Endodermal cell (in vitro differentiated cells): Measurements from ENCODE around the gene CKAP2L. TPM values are rescaled to one million over a fixed set of nuclear protein-coding genes. Genes with fewer than 3 reads are reported as not detected.

Experiments used
- DNase-seq: peaks from one replicate; pipeline ENCODE4 v3.0.0-alpha.2; 2017
- H3K27ac ChIP-seq: 2 replicates; pipeline ENCODE4 v1.5.1; 2013; ENCODE audit warnings: mild to moderate bottlenecking, low read depth, low read length, moderate library complexity
- H3K27me3 ChIP-seq: 2 replicates; pipeline ENCODE4 v1.6.1; 2013; ENCODE audit warnings: mild to moderate bottlenecking, low read length, moderate library complexity; ENCODE audit not compliant: insufficient read depth, control insufficient read depth, poor library complexity, severe bottlenecking
- H3K36me3 ChIP-seq: 2 replicates; pipeline ENCODE4 v1.7.0; 2013; ENCODE audit warnings: mild to moderate bottlenecking, low read length, moderate library complexity; ENCODE audit not compliant: control insufficient read depth, insufficient read depth
- H3K4me1 ChIP-seq: one replicate; pipeline ENCODE4 v1.7.0; 2013; ENCODE audit warnings: low read length; ENCODE audit not compliant: control insufficient read depth, insufficient read depth
- H3K4me3 ChIP-seq: 2 replicates; pipeline ENCODE4 v1.5.1; 2013; ENCODE audit warnings: mild to moderate bottlenecking, low read length, moderate library complexity
- H3K9ac ChIP-seq: 2 replicates; pipeline ENCODE4 v1.6.1; 2013; ENCODE audit warnings: mild to moderate bottlenecking, low read length, moderate library complexity; ENCODE audit not compliant: poor library complexity, severe bottlenecking; ENCODE audit errors: extremely low read depth
- H3K9me3 ChIP-seq: 2 replicates; pipeline ENCODE4 v1.6.1; 2013; ENCODE audit warnings: mild to moderate bottlenecking, low read length, moderate library complexity; ENCODE audit not compliant: control insufficient read depth
- H3K27ac Mint-ChIP-seq: 2 replicates; pipeline ENCODE4 v1.8.0; 2020; ENCODE audit warnings: mixed read lengths
- H3K27me3 Mint-ChIP-seq: 2 replicates; pipeline ENCODE4 v1.8.0; 2021; ENCODE audit warnings: mild to moderate bottlenecking, mixed read lengths; ENCODE audit not compliant: insufficient read depth
- H3K36me3 Mint-ChIP-seq: 2 replicates; pipeline ENCODE4 v1.8.0; 2020; ENCODE audit warnings: low read depth, mixed read lengths
- H3K4me1 Mint-ChIP-seq: 2 replicates; pipeline ENCODE4 v1.8.0; 2020; ENCODE audit warnings: mixed read lengths
- H3K4me3 Mint-ChIP-seq: 2 replicates; pipeline ENCODE4 v1.8.0; 2020; ENCODE audit warnings: mild to moderate bottlenecking, moderate library complexity, mixed read lengths
- H3K9me3 Mint-ChIP-seq: 2 replicates; pipeline ENCODE4 v1.8.0; 2020; ENCODE audit warnings: mild to moderate bottlenecking, mixed read lengths
- CTCF ChIP-seq: fragments of 200-600 bp; sonication (generic); conservative IDR thresholded peaks from 2 replicates; pipeline ENCODE4 v1.5.0; 2021; ENCODE audit warnings: antibody characterized with exemption, mild to moderate bottlenecking
- WGBS, 2 experiments: methylation state at CpG; one replicate each; pipeline versions ENCODE4 v1.1.5 to v1.1.7; 2013; ENCODE audit warnings: missing lambda C conversion rate in 2 of 2, mixed read lengths in 1 of 2; ENCODE audit not compliant: insufficient coverage in 1 of 2, insufficient read length in 1 of 2; 5-methylcytosine and 5-hydroxymethylcytosine counted together
- total RNA-seq, 2 donors: library from RNA; stranded (reverse); fragmentation: NEBNext Ultra II Directional in 1 of 2; extraction: Animal tissue kit (Norgen Biotek cat#: 25700) in 1 of 2; gene quantifications; 2 replicates in 1 of 2; 3 replicates in 1 of 2; pipeline ENCODE4 v1.2.1, GENCODE V29; 2021

The CKAP2L gene
- total RNA-seq, 2 donors from 2014 or later, result 20.1 to 30.3 TPM

- peak; percentile 93 for DNase-seq
- Mint-ChIP-seq H3K27ac (no peak overlapping the region), H3K9me3 (no peaks in the 10 kb centered on the region), H3K36me3 (peaks cover 34% of the 10 kb centered on the region), H3K27me3 (no peaks in the 10 kb centered on the region), H3K4me3 (no peak overlapping the region), H3K4me1 (peaks cover 8% of the 10 kb centered on the region)
- no peaks in the 10 kb centered on the region for H3K4me1 ChIP-seq
- no peaks in the 10 kb centered on the region for H3K9me3 ChIP-seq
- no peak overlapping the region for H3K27ac ChIP-seq
- H3K36me3 ChIP-seq, result peaks cover 71% of the 10 kb centered on the region
- WGBS, 2 experiments, result 80 to 83% methylated on average over 8 to 9 of the region's 9 CpGs
- no peak overlapping the region for H3K4me3 ChIP-seq
- H3K27me3 ChIP-seq, result no peaks in the 10 kb centered on the region
- peak; percentile 97 for TF ChIP-seq CTCF
- H3K9ac ChIP-seq, result no peak overlapping the region
Measured at GRCh38 chr2:112749755-112750559, 14.5 kb downstream of the CKAP2L start.

- peaks cover 52% of the 10 kb centered on the region for H3K36me3 Mint-ChIP-seq
- H3K4me3 Mint-ChIP-seq, result no peak overlapping the region
- no peak overlapping the region for H3K27ac Mint-ChIP-seq
Measured at GRCh38 chr2:112740527-112740926, 23.9 kb downstream of the CKAP2L start.

GRCh38 chr2:112737542-112738232 lies 26.7 kb downstream of the CKAP2L start:
- H3K27me3 ChIP-seq, result no peaks in the 10 kb centered on the region
- TF ChIP-seq CTCF, result no peak
- H3K4me3 Mint-ChIP-seq, result no peak overlapping the region
- no peaks in the 10 kb centered on the region for H3K27me3 Mint-ChIP-seq
- H3K4me1 ChIP-seq, result no peaks in the 10 kb centered on the region
- no peak overlapping the region for H3K27ac Mint-ChIP-seq
- WGBS, 2 experiments, result 95% methylated on average over 1 of the region's 1 CpG; no CpG with 5 or more reads in 1 of the 2 experiments
- no peaks in the 10 kb centered on the region for H3K9me3 ChIP-seq
- no peak overlapping the region for H3K27ac ChIP-seq
- no peak overlapping the region for H3K9ac ChIP-seq
- no peak overlapping the region for H3K4me3 ChIP-seq
- DNase-seq, result no peak
- no peaks in the 10 kb centered on the region for H3K4me1 Mint-ChIP-seq
- H3K36me3 ChIP-seq, result peaks cover 52% of the 10 kb centered on the region
- H3K36me3 Mint-ChIP-seq, result peaks cover 41% of the 10 kb centered on the region
- H3K9me3 Mint-ChIP-seq, result no peaks in the 10 kb centered on the region

More at GRCh38 chr2:112740527-112740926, 23.9 kb downstream of the CKAP2L start:
- Mint-ChIP-seq H3K4me1 (no peaks in the 10 kb centered on the region), H3K27me3 (no peaks in the 10 kb centered on the region), H3K9me3 (no peaks in the 10 kb centered on the region)
- Histone ChIP-seq H3K27ac (no peak overlapping the region), H3K36me3 (peaks cover 74% of the 10 kb centered on the region), H3K9ac (no peak overlapping the region), H3K27me3 (no peaks in the 10 kb centered on the region), H3K4me1 (no peaks in the 10 kb centered on the region), H3K4me3 (no peak overlapping the region), H3K9me3 (no peaks in the 10 kb centered on the region)
- DNase-seq, result no peak
- 94% methylated on average over 6 to 7 of the region's 7 CpGs for WGBS, 2 experiments
- no peak for TF ChIP-seq CTCF
